GM06990 (cell line): ENCODE data around the gene DMAP1.

Experiments
- DNase-seq: peaks from one replicate; pipeline ENCODE4 v3.0.0-alpha.2; 2011; ENCODE audit not compliant: insufficient read length; ENCODE audit errors: extremely low read depth
- H3K27me3 ChIP-seq: replicated peaks from 2 replicates; pipeline ENCODE4 v1.6.0; 2011; ENCODE audit warnings: low read length; ENCODE audit not compliant: control insufficient read depth, insufficient read depth
- H3K36me3 ChIP-seq: 2 replicates; pipeline ENCODE4 v1.5.1; 2011; ENCODE audit warnings: low read length; ENCODE audit not compliant: control insufficient read depth, insufficient read depth
- H3K4me3 ChIP-seq: replicated peaks from 2 replicates; pipeline ENCODE4 v1.5.1; 2011; ENCODE audit warnings: low read depth, mild to moderate bottlenecking, control low read depth, low read length
- TF ChIP-seq, protein P1 (sequence below): IDR thresholded peaks from 2 replicates; pipeline ENCODE4 v1.5.1; 2011; ENCODE audit warnings: low read length, control low read depth, mild to moderate bottlenecking, inconsistent platforms; ENCODE audit not compliant: insufficient read depth, poor library complexity, severe bottlenecking

Gene DMAP1

DNA sequence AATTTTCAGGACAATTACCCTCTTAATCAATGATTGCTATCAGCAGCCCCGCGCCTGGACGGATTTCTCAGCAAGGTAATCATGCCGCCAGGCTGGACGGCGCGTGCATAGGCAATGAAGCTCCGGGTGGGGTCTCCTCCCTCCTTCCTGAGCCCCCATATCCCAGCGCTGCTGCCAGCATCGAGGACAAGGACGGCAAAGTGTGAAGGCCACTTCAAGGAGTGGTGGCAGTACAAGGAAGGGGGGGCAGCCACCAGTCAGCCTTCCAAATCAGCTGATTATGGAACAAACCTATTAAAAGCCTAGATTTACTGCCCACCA lies 51.1 kb downstream of the DMAP1 start:
- Histone ChIP-seq H3K27me3 (no peaks in the 10 kb centered on the region), H3K36me3 (no peaks in the 10 kb centered on the region), H3K4me3 (no peak overlapping the region)
- TF ChIP-seq, protein P1, sequence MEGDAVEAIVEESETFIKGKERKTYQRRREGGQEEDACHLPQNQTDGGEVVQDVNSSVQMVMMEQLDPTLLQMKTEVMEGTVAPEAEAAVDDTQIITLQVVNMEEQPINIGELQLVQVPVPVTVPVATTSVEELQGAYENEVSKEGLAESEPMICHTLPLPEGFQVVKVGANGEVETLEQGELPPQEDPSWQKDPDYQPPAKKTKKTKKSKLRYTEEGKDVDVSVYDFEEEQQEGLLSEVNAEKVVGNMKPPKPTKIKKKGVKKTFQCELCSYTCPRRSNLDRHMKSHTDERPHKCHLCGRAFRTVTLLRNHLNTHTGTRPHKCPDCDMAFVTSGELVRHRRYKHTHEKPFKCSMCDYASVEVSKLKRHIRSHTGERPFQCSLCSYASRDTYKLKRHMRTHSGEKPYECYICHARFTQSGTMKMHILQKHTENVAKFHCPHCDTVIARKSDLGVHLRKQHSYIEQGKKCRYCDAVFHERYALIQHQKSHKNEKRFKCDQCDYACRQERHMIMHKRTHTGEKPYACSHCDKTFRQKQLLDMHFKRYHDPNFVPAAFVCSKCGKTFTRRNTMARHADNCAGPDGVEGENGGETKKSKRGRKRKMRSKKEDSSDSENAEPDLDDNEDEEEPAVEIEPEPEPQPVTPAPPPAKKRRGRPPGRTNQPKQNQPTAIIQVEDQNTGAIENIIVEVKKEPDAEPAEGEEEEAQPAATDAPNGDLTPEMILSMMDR: no peak
- DNase-seq: no peak

DNA sequence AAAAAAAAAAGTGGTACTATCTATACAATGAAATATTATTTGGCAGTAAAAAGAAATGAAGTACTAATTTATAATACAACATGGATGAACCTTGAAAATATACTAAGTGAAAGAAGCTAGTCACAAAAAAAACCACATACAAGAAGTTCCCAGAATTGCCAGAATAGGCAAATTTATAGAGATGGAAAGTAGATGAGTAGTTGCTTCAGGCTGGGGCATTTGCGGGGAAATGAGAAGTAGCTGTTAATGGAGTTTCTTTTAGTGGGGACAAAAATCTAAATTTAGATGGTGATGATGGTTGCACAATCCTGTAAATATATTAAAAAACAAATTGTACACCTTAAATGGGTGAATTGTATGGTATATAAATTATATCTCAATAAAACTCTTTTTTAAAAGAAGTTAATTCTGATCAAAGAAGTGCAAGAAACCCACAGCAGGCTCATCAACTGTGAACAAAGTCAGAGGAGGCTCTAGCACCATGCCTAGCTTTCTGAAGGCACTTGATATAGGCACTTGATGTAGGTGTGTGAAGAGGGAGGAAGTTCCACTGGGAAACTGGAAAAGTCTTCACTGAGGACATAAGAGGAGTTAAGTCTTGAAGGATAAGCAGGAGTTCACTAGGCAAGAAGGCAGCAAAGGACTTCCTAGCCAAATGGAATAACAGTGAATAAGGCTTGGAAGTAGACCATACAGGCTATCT lies 52.5 kb downstream of the DMAP1 start:
- TF ChIP-seq, protein P1: no peak
- no peak overlapping the region for H3K4me3 ChIP-seq
- no peaks in the 10 kb centered on the region for H3K27me3 ChIP-seq
- no peak for DNase-seq
- no peaks in the 10 kb centered on the region for H3K36me3 ChIP-seq

DNA sequence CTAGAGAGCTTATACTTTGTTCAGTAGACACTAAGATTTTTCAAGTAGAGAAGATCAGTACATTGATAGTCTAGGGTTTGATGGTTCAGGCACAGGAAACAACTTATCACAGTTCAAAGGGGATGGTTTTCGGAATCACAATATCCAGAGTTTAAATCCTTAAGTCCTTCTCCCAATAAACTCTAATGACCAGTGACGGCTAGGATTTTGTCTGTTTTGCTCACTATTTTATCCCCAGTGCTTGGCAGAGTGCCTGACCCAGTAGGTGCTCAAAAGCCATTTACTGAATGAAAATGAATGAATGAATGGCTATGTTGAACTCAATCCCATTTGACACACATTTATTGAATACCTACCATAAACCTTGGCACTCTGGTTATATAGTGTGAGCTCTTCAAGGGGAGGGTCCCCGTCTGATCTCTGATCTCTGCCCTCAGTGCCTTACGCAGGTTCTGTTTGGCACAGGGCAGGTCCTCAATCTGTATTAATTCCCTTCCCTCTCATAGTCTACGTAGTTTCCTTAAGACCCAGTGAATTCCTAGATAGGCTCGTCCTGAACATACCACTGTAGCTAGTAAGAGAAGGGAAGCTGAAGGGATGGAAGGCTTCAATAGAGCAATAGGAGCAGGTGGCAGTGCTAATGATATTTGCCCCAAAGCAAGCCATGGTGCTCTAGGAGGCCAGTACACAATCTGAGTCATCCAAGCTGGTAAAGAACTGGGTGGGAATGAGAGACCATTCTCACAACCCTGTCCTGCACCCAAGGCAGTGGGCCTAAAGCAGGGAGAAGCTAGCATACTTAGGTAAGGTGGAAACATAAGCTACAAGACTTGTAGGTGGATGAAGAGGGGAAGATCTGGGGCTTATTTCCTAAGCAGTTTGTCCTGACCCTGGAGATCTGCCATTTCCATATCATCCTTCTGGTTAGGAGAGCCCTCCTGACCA lies 53.4 kb downstream of the DMAP1 start:
- Histone ChIP-seq H3K4me3 (no peak overlapping the region), H3K36me3 (no peaks in the 10 kb centered on the region), H3K27me3 (no peaks in the 10 kb centered on the region)
- TF ChIP-seq, protein P1: no peak
- no peak for DNase-seq

DNA sequence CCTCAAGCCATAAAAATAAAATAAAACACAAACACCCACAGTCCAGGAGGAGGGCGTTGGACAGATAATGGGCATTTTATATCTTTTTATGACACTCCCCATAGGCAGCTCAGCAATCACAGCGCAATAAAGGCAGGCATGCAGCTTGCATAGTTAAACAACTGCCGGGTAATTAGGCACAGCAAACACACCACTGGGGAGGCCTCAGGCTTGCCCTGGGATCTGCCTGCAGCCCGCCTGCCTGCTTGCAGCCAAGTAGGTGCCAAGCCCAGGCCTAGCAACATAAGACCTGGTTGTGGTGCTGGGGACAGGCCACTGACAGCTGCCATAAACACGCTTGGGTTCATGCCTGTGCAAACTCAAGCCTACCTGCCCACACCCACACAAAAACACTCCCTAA lies 54.2 kb downstream of the DMAP1 start:
- H3K4me3 ChIP-seq: no peak overlapping the region
- H3K36me3 ChIP-seq: no peaks in the 10 kb centered on the region
- no peak for DNase-seq
- H3K27me3 ChIP-seq: no peaks in the 10 kb centered on the region
- TF ChIP-seq, protein P1: no peak

DNA sequence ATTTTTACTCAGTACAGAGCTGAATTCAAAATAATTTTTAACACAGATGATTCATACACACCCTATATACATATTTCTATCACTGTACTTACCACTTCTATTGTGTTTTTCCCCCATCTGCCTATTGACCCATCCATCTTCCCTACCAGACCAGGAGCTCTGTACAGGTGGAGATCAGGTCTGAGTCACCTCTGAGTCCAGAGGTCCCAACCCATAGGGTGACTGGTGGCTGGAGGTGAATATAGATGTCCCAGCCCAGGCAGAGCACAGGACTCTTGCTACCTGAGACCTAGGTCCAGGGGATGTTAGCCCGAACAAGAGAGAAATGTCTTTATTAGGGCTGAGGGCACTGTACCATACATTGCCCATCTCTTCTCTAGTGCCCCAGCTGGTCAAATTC lies 54.8 kb downstream of the DMAP1 start:
- TF ChIP-seq, protein P1: no peak
- no peak overlapping the region for H3K4me3 ChIP-seq
- H3K36me3 ChIP-seq: no peaks in the 10 kb centered on the region
- no peaks in the 10 kb centered on the region for H3K27me3 ChIP-seq
- DNase-seq: no peak
